GM12878 (cell line): ENCODE measurements around the gene VKORC1. TPM values are rescaled to one million over a fixed set of nuclear protein-coding genes. Genes with fewer than 3 reads are reported as not detected.

Experiments
- BCL3 ChIP-seq: IDR thresholded peaks from 2 replicates; pipeline ENCODE4 v1.6.1; 2011; ENCODE audit warnings: borderline replicate concordance, low read depth, mild to moderate bottlenecking, moderate library complexity, low read length; ENCODE audit not compliant: insufficient read depth, poor library complexity, severe bottlenecking
- BMI1 ChIP-seq: fragments of 450-650 bp; IDR thresholded peaks from 2 replicates; pipeline ENCODE4 v1.6.1; 2016; ENCODE audit warnings: mild to moderate bottlenecking, moderate library complexity, borderline replicate concordance
- CBX5 ChIP-seq: sonication (generic); IDR thresholded peaks from 2 replicates; pipeline ENCODE4 v1.6.1; 2016; ENCODE audit warnings: low read depth, moderate library complexity, mild to moderate bottlenecking, inconsistent platforms
- CHD2 ChIP-seq: IDR thresholded peaks from 2 replicates; pipeline ENCODE4 v1.6.1; 2011; ENCODE audit warnings: low read depth, low read length, improper control_type of control experiment, borderline replicate concordance
- CREM ChIP-seq: IDR thresholded peaks from 2 replicates; pipeline ENCODE4 v1.6.1; 2014; ENCODE audit warnings: antibody characterized with exemption, low read depth
- FOXK2 ChIP-seq: fragments of 450-650 bp; IDR thresholded peaks from 2 replicates; pipeline ENCODE4 v1.6.1; 2017; ENCODE audit warnings: mild to moderate bottlenecking, moderate library complexity
- GABPA ChIP-seq: IDR thresholded peaks from 2 replicates; pipeline ENCODE4 v1.6.1; 2014; ENCODE audit warnings: antibody characterized with exemption, low read depth, mild to moderate bottlenecking, inconsistent platforms
- GATAD2B ChIP-seq: fragments of 450-650 bp; conservative IDR thresholded peaks from 2 replicates; pipeline ENCODE4 v1.6.1; 2017; ENCODE audit warnings: low read depth, mild to moderate bottlenecking, moderate library complexity
- IKZF1 ChIP-seq: fragments of 450-650 bp; conservative IDR thresholded peaks from 2 replicates; pipeline ENCODE4 v1.6.1; 2017; ENCODE audit warnings: antibody characterized with exemption, mild to moderate bottlenecking
- IRF4 ChIP-seq: IDR thresholded peaks from 2 replicates; pipeline ENCODE4 v1.6.1; 2011; ENCODE audit warnings: low read depth, low read length
- IRF5 ChIP-seq: fragments of 450-650 bp; IDR thresholded peaks from 2 replicates; pipeline ENCODE4 v1.6.1; 2017; ENCODE audit warnings: borderline replicate concordance
- MXI1 ChIP-seq: fragments of 150-350 bp; IDR thresholded peaks from 2 replicates; pipeline ENCODE4 v1.6.1; 2011; ENCODE audit warnings: low read depth, mild to moderate bottlenecking, inconsistent platforms, low read length, improper control_type of control experiment
- NFIC ChIP-seq: IDR thresholded peaks from 2 replicates; pipeline ENCODE4 v1.6.1; 2012; ENCODE audit warnings: low read depth, mild to moderate bottlenecking, inconsistent platforms, low read length, moderate library complexity
- NR2F1 ChIP-seq: fragments of 450-650 bp; conservative IDR thresholded peaks from 2 replicates; pipeline ENCODE4 v1.6.1; 2017; ENCODE audit warnings: mild to moderate bottlenecking
- PAX5 ChIP-seq: IDR thresholded peaks from 2 replicates; pipeline ENCODE4 v1.6.1; 2011; ENCODE audit warnings: low read depth, low read length, borderline replicate concordance
- PAX8 ChIP-seq: fragments of 450-650 bp; IDR thresholded peaks from 2 replicates; pipeline ENCODE4 v1.6.1; 2017; ENCODE audit warnings: mild to moderate bottlenecking, moderate library complexity
- POU2F2 ChIP-seq: IDR thresholded peaks from 3 replicates; pipeline ENCODE4 v1.6.1; 2011; ENCODE audit warnings: low read depth, mild to moderate bottlenecking, low read length, borderline replicate concordance
- RAD51 ChIP-seq: fragments of 450-650 bp; IDR thresholded peaks from 2 replicates; pipeline ENCODE4 v1.6.1; 2016; ENCODE audit warnings: moderate library complexity, mild to moderate bottlenecking, inconsistent platforms
- RBBP5 ChIP-seq: fragments of 200-600 bp; sonication (generic); conservative IDR thresholded peaks from 2 replicates; pipeline ENCODE4 v1.6.1; 2016
- RFX5 ChIP-seq: IDR thresholded peaks from 2 replicates; pipeline ENCODE4 v1.6.1; 2011; ENCODE audit warnings: low read depth, low read length, improper control_type of control experiment
- RUNX3 ChIP-seq: IDR thresholded peaks from 2 replicates; pipeline ENCODE4 v1.6.1; 2012; ENCODE audit warnings: low read length, inconsistent platforms
- SKIL ChIP-seq: fragments of 450-650 bp; IDR thresholded peaks from 2 replicates; pipeline ENCODE4 v1.6.1; 2017; ENCODE audit warnings: mild to moderate bottlenecking, low read depth, inconsistent platforms; ENCODE audit not compliant: poor library complexity, severe bottlenecking
- SMC3 ChIP-seq: IDR thresholded peaks from 2 replicates; pipeline ENCODE4 v1.6.1; 2011; ENCODE audit warnings: low read length, improper control_type of control experiment, borderline replicate concordance
- SREBF2 ChIP-seq: IDR thresholded peaks from 2 replicates; pipeline ENCODE4 v1.6.1; 2012; ENCODE audit warnings: mild to moderate bottlenecking, low read length
- STAT3 ChIP-seq: IDR thresholded peaks from 2 replicates; pipeline ENCODE4 v1.6.1; 2011; ENCODE audit warnings: low read depth, low read length, improper control_type of control experiment
- YY1 ChIP-seq: IDR thresholded peaks from 2 replicates; pipeline ENCODE4 v1.6.1; 2011; ENCODE audit warnings: low read depth, mild to moderate bottlenecking, low read length
- polyA plus RNA-seq, 11 experiments: library from polyadenylated mRNA; depleted of rRNA in 4 of 11; unstranded in 6 of 11; stranded (reverse) in 5 of 11; fragments of >200 nt; fragmentation: Nextera tagmentation in 4 of 11; fragmentation: Illumina TruSeq in 1 of 11; extraction: Ambion mirVana in 4 of 11; extraction: Trizol in 1 of 11; gene quantifications; 1 replicate in 1 of 11; 2 replicates in 10 of 11; pipeline versions ENCODE4 v1.2.1 to v1.2.3, GENCODE V29; 2011 to 2016; ENCODE audit warnings: inconsistent platforms in 2 of 11, missing spikeins in 2 of 11, low read depth in 1 of 11
- total RNA-seq, 4 experiments: library from RNA; depleted of rRNA in 3 of 4; stranded (reverse); fragments of >200 nt in 3 of 4; fragmentation: Illumina TruSeq in 1 of 4; extraction: Trizol in 1 of 4; gene quantifications; 2 replicates each; pipeline versions ENCODE4 v1.2.1 to v1.2.3, GENCODE V29; 2013 to 2021
- TF ChIP-seq, protein P1 (sequence below): IDR thresholded peaks from 2 replicates; pipeline ENCODE4 v1.6.1; 2011; ENCODE audit warnings: mild to moderate bottlenecking, low read depth, low read length, moderate library complexity; ENCODE audit not compliant: insufficient replicate concordance

The VKORC1 gene
- total and polyA plus RNA-seq, 10 of the 15 experiments (the other 5 are each of a cell fraction or from before 2014, with no cell fraction given) = 19.8 to 140 (median 57.7) TPM

- 0 out of 2 replicates have a peak, but pooled peaks have one; percentile 6 for TF ChIP-seq SMC3
- TF ChIP-seq RFX5 = 0 out of 2 replicates have a peak, but pooled peaks have one; percentile 32
- TF ChIP-seq RUNX3 = no peak
- TF ChIP-seq SKIL = no peak
- no peak for TF ChIP-seq CBX5
- no peak for TF ChIP-seq BCL3
- peak; percentile 64 for TF ChIP-seq NR2F1
- no peak for TF ChIP-seq SREBF2
- TF ChIP-seq MXI1 = peak; percentile 31; the same call in 1 of the 2 replicates
- peak; percentile 89 for TF ChIP-seq IKZF1
- no peak for TF ChIP-seq PAX5
- no peak for TF ChIP-seq FOXK2
- TF ChIP-seq YY1 = peak; percentile 98
- TF ChIP-seq CHD2 = peak; percentile 68; the same call in 1 of the 2 replicates
- TF ChIP-seq GATAD2B = peak; percentile 48; the same call in 1 of the 2 replicates
- no peak for TF ChIP-seq BMI1
- peak; percentile 99 for TF ChIP-seq CREM
- peak; percentile 97 for TF ChIP-seq GABPA
- TF ChIP-seq, protein P1, sequence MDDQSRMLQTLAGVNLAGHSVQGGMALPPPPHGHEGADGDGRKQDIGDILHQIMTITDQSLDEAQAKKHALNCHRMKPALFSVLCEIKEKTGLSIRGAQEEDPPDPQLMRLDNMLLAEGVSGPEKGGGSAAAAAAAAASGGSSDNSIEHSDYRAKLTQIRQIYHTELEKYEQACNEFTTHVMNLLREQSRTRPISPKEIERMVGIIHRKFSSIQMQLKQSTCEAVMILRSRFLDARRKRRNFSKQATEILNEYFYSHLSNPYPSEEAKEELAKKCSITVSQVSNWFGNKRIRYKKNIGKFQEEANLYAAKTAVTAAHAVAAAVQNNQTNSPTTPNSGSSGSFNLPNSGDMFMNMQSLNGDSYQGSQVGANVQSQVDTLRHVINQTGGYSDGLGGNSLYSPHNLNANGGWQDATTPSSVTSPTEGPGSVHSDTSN = peak; percentile 33
- TF ChIP-seq POU2F2 = peak; percentile 81; the same call in 2 of the 3 replicates
- no peak for TF ChIP-seq IRF4
- TF ChIP-seq RAD51 = no peak
- no peak for TF ChIP-seq IRF5
- no peak for TF ChIP-seq PAX8
- no peak for TF ChIP-seq STAT3
- TF ChIP-seq RBBP5 = no peak
- no peak for TF ChIP-seq NFIC
These were observed 23.0 kb upstream of the VKORC1 start, which contains the start of gene KAT8 (continued) for GRCh38 chr16:31117384-31118222.
